ENCODE measurements around the gene ARL6. TPM values are rescaled to one million over a fixed set of nuclear protein-coding genes. Genes with fewer than 3 reads are reported as not detected.
A peak's percentile ranks its signal among the peaks of the same experiment; 100 is the strongest.
"Not testable (repeated sequence)": the region's sequence is repeated elsewhere in the genome, so short reads cannot be mapped to it uniquely, and the experiment has no call there.

The ARL6 gene
- total and polyA plus RNA-seq, 4 donors = 3.3 to 20.8 (median 8.0) TPM

DNA sequence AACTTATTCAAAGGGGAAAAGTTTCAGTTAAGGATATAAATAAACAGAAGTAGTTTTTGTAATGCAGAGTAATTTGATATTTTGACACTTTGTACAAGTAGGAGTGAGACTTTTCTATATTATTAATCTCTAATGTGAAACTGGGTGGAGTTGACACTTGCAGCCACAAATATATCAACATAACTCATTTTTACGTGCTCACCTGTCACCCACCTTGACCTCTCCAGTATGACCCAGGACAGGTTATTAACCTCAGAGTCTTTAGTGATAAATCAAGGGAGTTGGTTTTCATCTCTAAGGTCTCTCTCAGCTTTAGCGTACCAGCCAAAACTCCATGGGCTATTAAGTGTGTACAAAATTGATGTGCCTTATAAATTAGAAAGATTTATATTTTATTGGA, 64.6 kb downstream of the ARL6 start:
- DNase-seq (no peak), ATAC-seq (ENCODE audit: insufficient read depth, low FRiP score) (no peak)
- Histone ChIP-seq H3K9ac (ENCODE audit: insufficient read depth in 1 of 2, low read length in 2 of 2) (no peak overlapping the region), H3K27me3 (ENCODE audit: control insufficient read depth in 3 of 3, insufficient read depth in 3 of 3, low read length in 2 of 3) (no peaks in the 10 kb centered on the region), H3K4me1 (ENCODE audit: control insufficient read depth in 5 of 5, insufficient read depth in 5 of 5, low read length in 5 of 5) (peaks cover 0 to 36% (median 11%) of the 10 kb centered on the region in 5 donors), H3K27ac (ENCODE audit: low read depth in 1 of 2, low read length in 1 of 2) (no peak overlapping the region), H3K36me3 (ENCODE audit: control insufficient read depth in 4 of 4, insufficient read depth in 4 of 4, low read length in 4 of 4) (no peaks in the 10 kb centered on the region), H3K9me3 (ENCODE audit: control insufficient read depth in 4 of 4, insufficient read depth in 3 of 4, low read length in 3 of 4) (no peaks in the 10 kb centered on the region), H3K4me3 (no peak overlapping the region)
- TF ChIP-seq, protein P1, sequence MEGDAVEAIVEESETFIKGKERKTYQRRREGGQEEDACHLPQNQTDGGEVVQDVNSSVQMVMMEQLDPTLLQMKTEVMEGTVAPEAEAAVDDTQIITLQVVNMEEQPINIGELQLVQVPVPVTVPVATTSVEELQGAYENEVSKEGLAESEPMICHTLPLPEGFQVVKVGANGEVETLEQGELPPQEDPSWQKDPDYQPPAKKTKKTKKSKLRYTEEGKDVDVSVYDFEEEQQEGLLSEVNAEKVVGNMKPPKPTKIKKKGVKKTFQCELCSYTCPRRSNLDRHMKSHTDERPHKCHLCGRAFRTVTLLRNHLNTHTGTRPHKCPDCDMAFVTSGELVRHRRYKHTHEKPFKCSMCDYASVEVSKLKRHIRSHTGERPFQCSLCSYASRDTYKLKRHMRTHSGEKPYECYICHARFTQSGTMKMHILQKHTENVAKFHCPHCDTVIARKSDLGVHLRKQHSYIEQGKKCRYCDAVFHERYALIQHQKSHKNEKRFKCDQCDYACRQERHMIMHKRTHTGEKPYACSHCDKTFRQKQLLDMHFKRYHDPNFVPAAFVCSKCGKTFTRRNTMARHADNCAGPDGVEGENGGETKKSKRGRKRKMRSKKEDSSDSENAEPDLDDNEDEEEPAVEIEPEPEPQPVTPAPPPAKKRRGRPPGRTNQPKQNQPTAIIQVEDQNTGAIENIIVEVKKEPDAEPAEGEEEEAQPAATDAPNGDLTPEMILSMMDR (IDR thresholded peaks at IDR 0.05; ENCODE audit: control extremely low read depth, extremely low read depth) = no peak
- 85 to 94% methylated on average over 2 of the region's 2 CpGs for WGBS, 2 donors

DNA sequence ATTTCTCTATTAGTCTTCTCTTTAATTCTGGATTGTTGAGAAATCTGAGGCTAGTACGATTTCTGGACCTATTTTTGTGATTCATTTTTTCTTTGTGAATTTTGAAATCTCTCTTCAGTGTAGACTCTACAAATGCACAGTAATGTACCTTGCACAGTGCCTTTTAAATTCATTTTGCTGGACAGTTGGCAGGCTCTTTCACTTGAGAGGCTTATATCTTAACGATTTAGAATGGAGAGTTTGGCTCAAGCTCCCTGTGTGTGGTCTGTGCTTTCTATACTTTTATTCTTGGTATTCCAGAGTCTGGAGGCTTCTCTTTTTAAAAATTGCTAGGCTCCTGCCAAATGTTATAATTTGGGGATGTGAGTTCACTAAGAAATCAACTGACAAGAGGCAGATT, 66.1 kb downstream of the ARL6 start:
- DNase-seq (peak in 2 of 3 donors; percentile 19 to 41), ATAC-seq (ENCODE audit: insufficient read depth, low FRiP score) (no peak)
- WGBS, 2 donors = 65 to 78% methylated on average over 2 of the region's 2 CpGs
- TF ChIP-seq, protein P1 (IDR thresholded peaks at IDR 0.05; ENCODE audit: control extremely low read depth, extremely low read depth) = no peak
- Histone ChIP-seq H3K27me3 (ENCODE audit: control insufficient read depth in 3 of 3, insufficient read depth in 3 of 3, low read length in 2 of 3) (no peaks in the 10 kb centered on the region), H3K9ac (ENCODE audit: insufficient read depth in 1 of 2, low read length in 2 of 2) (no peak overlapping the region), H3K27ac (ENCODE audit: low read depth in 1 of 2, low read length in 1 of 2) (no peak overlapping the region), H3K9me3 (ENCODE audit: control insufficient read depth in 4 of 4, insufficient read depth in 3 of 4, low read length in 3 of 4) (no peaks in the 10 kb centered on the region), H3K4me1 (ENCODE audit: control insufficient read depth in 5 of 5, insufficient read depth in 5 of 5, low read length in 5 of 5) (peaks cover 0 to 27% (median 4%) of the 10 kb centered on the region in 5 donors), H3K4me3 (no peak overlapping the region), H3K36me3 (ENCODE audit: control insufficient read depth in 4 of 4, insufficient read depth in 4 of 4, low read length in 4 of 4) (no peaks in the 10 kb centered on the region)

DNA sequence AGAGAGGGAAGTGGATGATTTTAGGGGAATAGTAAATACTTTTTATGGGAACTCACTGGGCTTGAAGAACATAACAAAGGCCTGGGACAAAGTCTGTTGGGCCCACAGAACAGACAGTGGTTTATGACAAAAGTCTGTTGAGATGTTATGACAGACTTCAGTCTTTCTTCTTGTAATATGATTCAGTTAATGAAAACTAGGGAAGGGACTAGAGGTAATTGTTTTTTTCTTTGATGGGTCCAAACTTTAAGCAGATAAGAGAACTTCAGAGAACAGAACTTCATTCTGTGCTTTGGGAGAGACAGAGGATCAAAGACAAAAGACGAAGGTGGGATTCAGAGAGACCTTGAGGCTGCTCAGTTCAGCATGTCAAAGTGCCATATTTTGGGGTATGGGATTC, 66.6 kb downstream of the ARL6 start:
- H3K9ac ChIP-seq (ENCODE audit: insufficient read depth in 1 of 2, low read length in 2 of 2) = no peak overlapping the region
- H3K36me3 ChIP-seq (ENCODE audit: control insufficient read depth in 4 of 4, insufficient read depth in 4 of 4, low read length in 4 of 4) = no peaks in the 10 kb centered on the region
- no peak overlapping the region for H3K27ac ChIP-seq (ENCODE audit: low read depth in 1 of 2, low read length in 1 of 2)
- no peak for ATAC-seq (ENCODE audit: insufficient read depth, low FRiP score)
- TF ChIP-seq, protein P1 (IDR thresholded peaks at IDR 0.05; ENCODE audit: control extremely low read depth, extremely low read depth) = no peak
- H3K4me1 ChIP-seq (ENCODE audit: control insufficient read depth in 5 of 5, insufficient read depth in 5 of 5, low read length in 5 of 5) = peaks cover 0 to 27% (median 4%) of the 10 kb centered on the region in 5 donors
- no peaks in the 10 kb centered on the region for H3K27me3 ChIP-seq (ENCODE audit: control insufficient read depth in 3 of 3, insufficient read depth in 3 of 3, low read length in 2 of 3)
- DNase-seq = no peak
- no peak overlapping the region for H3K4me3 ChIP-seq
- 97% methylated on average over 1 of the region's 1 CpG for WGBS, 2 donors
- no peaks in the 10 kb centered on the region for H3K9me3 ChIP-seq (ENCODE audit: control insufficient read depth in 4 of 4, insufficient read depth in 3 of 4, low read length in 3 of 4)

DNA sequence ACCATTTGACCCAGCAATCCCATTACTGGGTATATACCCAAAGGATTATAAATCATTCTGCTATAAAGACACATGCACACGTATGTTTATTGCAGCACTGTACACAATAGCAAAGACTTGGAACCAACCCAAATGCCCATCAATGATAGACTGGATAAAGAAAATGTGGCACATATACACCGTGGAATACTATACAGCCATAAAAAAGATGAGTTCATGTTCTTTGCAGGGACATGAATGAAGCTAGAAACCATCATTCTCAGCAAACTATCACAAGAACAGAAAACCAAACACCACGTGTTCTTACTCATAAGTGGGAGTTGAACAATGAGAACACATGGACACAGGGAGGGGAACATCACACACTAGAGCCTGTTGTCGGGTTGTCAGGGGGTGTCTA, 68.6 kb downstream of the ARL6 start:
- WGBS, 2 donors = 94 to 95% methylated on average over 4 of the region's 4 CpGs
- H3K36me3 ChIP-seq (ENCODE audit: control insufficient read depth in 4 of 4, insufficient read depth in 4 of 4, low read length in 4 of 4); H3K9me3 ChIP-seq (ENCODE audit: control insufficient read depth in 4 of 4, insufficient read depth in 3 of 4, low read length in 3 of 4); DNase-seq; H3K27me3 ChIP-seq (ENCODE audit: control insufficient read depth in 3 of 3, insufficient read depth in 3 of 3, low read length in 2 of 3); H3K4me3 ChIP-seq; ATAC-seq (ENCODE audit: insufficient read depth, low FRiP score); H3K27ac ChIP-seq (ENCODE audit: low read depth in 1 of 2, low read length in 1 of 2); H3K9ac ChIP-seq (ENCODE audit: insufficient read depth in 1 of 2, low read length in 2 of 2): not testable (repeated sequence)
- peaks cover 0 to 27% (median 4%) of the 10 kb centered on the region in 5 donors for H3K4me1 ChIP-seq (ENCODE audit: control insufficient read depth in 5 of 5, insufficient read depth in 5 of 5, low read length in 5 of 5)
